ENCODE data around the gene SLC48A1.

Gene SLC48A1

GRCh38 chr12:47757840-47758583, 15.0 kb upstream of the SLC48A1 start:
- DNase-seq (ENCODE audit: low read depth, low spot score): no peak

- DNase-seq (ENCODE audit: low read depth, low spot score): no peak
These were observed 14.5 kb upstream of the SLC48A1 start for GRCh38 chr12:47758584-47758833.

GRCh38 chr12:47758834-47759690, 14.0 kb upstream of the SLC48A1 start, which contains the start of gene RAPGEF3:
TSS of gene RAPGEF3 (minus strand) at chr12:47758880. CDS start at chr12:47758556, 324 bp downstream.
- peak; percentile 25 for DNase-seq (ENCODE audit: low read depth, low spot score)

- DNase-seq (ENCODE audit: low read depth, low spot score): no peak
These were observed 10.1 kb upstream of the SLC48A1 start for GRCh38 chr12:47762850-47763465.

- no peak for DNase-seq (ENCODE audit: low read depth, low spot score)
These were observed 9.3 kb upstream of the SLC48A1 start for GRCh38 chr12:47763481-47764346.

GRCh38 chr12:47766502-47767215, 6.4 kb upstream of the SLC48A1 start:
- DNase-seq (ENCODE audit: low read depth, low spot score): no peak

- DNase-seq (ENCODE audit: low read depth, low spot score): peak; percentile 30
These were observed 5.8 kb upstream of the SLC48A1 start for GRCh38 chr12:47767216-47767724.

- no peak for DNase-seq (ENCODE audit: low read depth, low spot score)
These were observed 4.7 kb upstream of the SLC48A1 start for GRCh38 chr12:47768323-47768811.

- DNase-seq (ENCODE audit: low read depth, low spot score): no peak
These were observed 3.6 kb upstream of the SLC48A1 start for GRCh38 chr12:47769234-47770085.

- no peak for DNase-seq (ENCODE audit: low read depth, low spot score)
These were observed 2.8 kb upstream of the SLC48A1 start for GRCh38 chr12:47770086-47770726.

GRCh38 chr12:47771304-47771703, 1.7 kb upstream of the SLC48A1 start:
- no peak for DNase-seq (ENCODE audit: low read depth, low spot score)

GRCh38 chr12:47772094-47772660, 861 bp upstream of the SLC48A1 start:
- DNase-seq (ENCODE audit: low read depth, low spot score): no peak

GRCh38 chr12:47772738-47773061, 338 bp upstream of the SLC48A1 start:
- no peak for DNase-seq (ENCODE audit: low read depth, low spot score)

- no peak for DNase-seq (ENCODE audit: low read depth, low spot score)
These were observed 981 bp downstream of the SLC48A1 start for GRCh38 chr12:47773858-47774580.

- no peak for DNase-seq (ENCODE audit: low read depth, low spot score)
These were observed 1.6 kb downstream of the SLC48A1 start for GRCh38 chr12:47774663-47775062.

- no peak for DNase-seq (ENCODE audit: low read depth, low spot score)
These were observed 2.3 kb downstream of the SLC48A1 start for GRCh38 chr12:47775100-47775911.

GRCh38 chr12:47776471-47777143, 3.6 kb downstream of the SLC48A1 start:
- DNase-seq (ENCODE audit: low read depth, low spot score): no peak
